ENCODE measurements around the gene LRRC25.

DNA sequence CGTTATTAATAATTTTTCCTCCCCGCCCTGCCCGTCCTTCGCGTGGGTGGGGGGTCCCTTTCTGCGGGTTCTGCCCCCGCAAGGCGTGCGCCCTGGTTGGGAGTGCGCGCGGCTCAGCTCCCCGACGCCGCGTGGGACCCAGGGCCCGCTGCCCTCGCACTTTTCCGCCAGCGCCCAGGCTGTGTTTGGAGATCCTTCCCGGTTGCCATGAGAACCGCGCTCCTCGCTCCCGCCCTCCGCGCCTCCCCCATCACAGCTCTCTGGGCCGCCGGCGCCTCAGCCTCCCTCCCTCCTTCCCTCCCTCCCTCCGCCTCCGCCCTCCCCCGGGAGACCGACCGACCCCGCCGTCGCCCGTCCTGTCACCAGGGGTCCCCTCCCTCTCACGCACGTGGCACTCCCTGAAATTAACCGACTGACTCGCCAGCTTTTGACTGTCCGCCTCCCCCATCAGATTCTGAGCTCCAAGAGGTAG lies 19.4 kb upstream of the LRRC25 start:
- TF ChIP-seq, protein P1, sequence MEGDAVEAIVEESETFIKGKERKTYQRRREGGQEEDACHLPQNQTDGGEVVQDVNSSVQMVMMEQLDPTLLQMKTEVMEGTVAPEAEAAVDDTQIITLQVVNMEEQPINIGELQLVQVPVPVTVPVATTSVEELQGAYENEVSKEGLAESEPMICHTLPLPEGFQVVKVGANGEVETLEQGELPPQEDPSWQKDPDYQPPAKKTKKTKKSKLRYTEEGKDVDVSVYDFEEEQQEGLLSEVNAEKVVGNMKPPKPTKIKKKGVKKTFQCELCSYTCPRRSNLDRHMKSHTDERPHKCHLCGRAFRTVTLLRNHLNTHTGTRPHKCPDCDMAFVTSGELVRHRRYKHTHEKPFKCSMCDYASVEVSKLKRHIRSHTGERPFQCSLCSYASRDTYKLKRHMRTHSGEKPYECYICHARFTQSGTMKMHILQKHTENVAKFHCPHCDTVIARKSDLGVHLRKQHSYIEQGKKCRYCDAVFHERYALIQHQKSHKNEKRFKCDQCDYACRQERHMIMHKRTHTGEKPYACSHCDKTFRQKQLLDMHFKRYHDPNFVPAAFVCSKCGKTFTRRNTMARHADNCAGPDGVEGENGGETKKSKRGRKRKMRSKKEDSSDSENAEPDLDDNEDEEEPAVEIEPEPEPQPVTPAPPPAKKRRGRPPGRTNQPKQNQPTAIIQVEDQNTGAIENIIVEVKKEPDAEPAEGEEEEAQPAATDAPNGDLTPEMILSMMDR (IDR thresholded peaks at IDR 0.05): no peak
- no peak for TF ChIP-seq POLR2A (IDR thresholded peaks at IDR 0.05)
